ACHN (cell line): ENCODE measurements around the gene POLR2M.

Experiments used
- DNase-seq: peaks from one replicate; pipeline ENCODE4 v3.0.0-alpha.2; 2015
- in situ Hi-C: cut with HindIII; loops from 2 replicates; pipeline ENCODE4 v1.10.0; 2017; ENCODE audit warnings: low sequenced_read_pairs, low pct_ligation_motif_present, low pct_unique_long_range_greater_than_20kb

Gene POLR2M

GRCh38 chr15:57732526-57733331 is 26.2 kb downstream of the POLR2M start:
- DNase-seq, result peak; percentile 55
- in situ Hi-C loops, result no loop called here

GRCh38 chr15:57734860-57735259 is 28.3 kb downstream of the POLR2M start:
- in situ Hi-C loops, result no loop called here
- no peak for DNase-seq

DNA sequence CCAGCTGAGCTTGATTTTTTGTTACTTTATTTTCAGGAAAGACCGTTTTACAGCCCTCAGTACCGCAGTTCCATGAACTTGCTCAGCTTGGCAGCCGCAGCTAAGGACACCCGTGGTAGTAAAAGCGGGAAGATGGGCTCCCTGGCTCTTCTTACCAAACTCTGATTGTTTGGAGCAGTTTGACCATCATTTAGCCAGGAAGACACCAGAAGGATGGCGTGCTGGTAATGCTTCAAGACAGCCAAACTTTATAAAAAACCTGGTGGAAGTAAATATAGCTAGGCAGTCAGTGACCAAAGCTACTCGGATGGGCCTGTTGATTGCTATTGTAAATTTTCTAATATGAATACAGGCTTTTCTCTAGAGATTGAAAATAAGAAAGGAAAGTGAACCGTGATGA is 28.9 kb downstream of the POLR2M start:
- in situ Hi-C loops, result no loop called here
- no peak for DNase-seq

- DNase-seq, result no peak
- in situ Hi-C loops, result no loop called here
Observed at GRCh38 chr15:57735891-57736290, 29.4 kb downstream of the POLR2M start.

DNA sequence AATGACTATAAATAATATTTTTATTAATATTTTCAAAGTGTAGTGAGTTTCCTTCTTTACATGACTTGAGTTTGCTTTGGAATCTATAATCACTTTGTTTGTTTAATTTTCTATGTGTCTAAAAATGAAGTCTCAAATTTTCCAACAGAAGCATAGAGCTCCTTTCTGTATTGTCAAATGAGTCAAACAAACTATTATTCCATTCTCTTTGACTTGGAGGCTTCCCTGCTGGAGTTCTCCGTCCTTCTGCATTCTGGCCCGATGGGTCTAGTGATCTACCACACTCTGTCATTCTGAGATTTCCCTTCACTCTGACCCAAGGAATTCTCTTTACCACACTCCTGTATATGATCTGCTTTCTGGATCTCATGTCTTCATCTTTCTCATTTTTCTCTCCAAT is 30.1 kb downstream of the POLR2M start:
- DNase-seq, result no peak
- in situ Hi-C loops, result no loop called here

DNA sequence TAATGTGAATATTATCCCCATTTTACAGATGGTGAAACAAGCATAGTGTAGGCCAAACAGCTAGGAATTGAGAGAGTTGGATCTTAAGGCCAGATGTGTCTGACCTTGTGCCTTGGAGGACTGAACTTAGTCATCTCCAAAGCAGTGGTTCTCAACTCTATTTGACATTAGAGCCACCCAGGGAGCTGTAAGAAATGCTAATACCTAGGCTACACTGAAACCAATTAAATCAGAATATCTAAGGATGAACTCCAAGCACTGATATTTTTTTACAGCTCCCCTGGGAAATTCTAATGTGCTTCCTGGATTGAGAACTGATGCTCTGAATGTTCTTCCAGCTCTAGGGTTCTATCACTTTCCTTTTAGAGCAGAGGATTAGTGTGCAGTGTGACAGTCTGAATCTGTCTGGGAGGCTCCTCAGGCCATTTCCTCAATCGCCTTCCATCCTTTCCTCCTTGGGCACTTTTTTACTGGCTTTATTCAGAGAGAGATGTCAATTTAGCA is 32.3 kb downstream of the POLR2M start:
- DNase-seq, result no peak
- in situ Hi-C loops, result no loop called here

- DNase-seq, result no peak
- in situ Hi-C loops, result no loop called here
Observed at GRCh38 chr15:57740048-57740447, 33.5 kb downstream of the POLR2M start.

GRCh38 chr15:57741089-57741488 is 34.6 kb downstream of the POLR2M start:
- DNase-seq, result no peak
- in situ Hi-C loops, result no loop called here

DNA sequence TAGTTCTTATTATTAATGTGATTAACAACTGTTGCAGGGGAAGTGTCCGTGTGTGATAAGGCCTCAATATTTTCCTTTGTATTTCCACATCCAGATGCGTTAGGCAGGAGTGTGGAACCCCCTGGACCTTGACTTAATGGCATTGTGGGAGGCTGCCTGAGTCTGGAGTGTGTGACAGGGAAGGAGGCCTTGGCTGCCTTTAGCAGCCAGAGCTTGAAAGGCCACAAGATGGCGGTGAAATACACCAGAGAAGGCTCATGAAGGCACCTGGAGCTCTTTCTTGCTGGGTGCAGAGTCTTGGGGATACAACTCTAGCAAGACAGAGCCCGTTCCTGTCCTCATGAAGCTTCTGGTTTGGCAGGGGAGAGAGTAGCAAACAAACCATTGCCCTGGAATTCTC is 36.9 kb downstream of the POLR2M start:
- in situ Hi-C loops, result no loop called here
- peak; percentile 5 for DNase-seq

DNA sequence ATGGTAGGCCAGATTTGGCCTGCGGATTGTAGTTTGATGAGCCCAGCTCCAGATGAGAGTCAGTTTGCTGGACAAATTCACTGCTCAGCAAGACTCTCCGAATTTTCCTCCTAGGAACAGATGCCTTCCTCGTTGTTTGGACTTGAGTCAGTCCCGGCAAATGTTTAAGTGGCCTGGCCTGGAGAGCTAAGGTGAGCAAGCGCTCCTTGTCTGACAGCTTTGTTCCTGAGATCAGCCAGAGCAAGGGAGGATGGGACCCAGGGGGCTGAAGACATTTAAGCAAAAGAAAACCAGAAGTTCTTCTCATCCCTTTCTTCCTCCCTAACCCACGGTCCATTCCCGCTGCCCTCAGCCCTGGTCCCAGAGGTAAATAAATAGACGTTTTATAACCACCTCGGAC is 40.3 kb downstream of the POLR2M start:
- in situ Hi-C loops, result no loop called here
- no peak for DNase-seq

GRCh38 chr15:57747206-57747896 is 40.8 kb downstream of the POLR2M start:
- in situ Hi-C loops, result no loop called here
- DNase-seq, result no peak

GRCh38 chr15:57751177-57751800 is 44.8 kb downstream of the POLR2M start:
- peak; percentile 16 for DNase-seq
- in situ Hi-C loops, result no loop called here

DNA sequence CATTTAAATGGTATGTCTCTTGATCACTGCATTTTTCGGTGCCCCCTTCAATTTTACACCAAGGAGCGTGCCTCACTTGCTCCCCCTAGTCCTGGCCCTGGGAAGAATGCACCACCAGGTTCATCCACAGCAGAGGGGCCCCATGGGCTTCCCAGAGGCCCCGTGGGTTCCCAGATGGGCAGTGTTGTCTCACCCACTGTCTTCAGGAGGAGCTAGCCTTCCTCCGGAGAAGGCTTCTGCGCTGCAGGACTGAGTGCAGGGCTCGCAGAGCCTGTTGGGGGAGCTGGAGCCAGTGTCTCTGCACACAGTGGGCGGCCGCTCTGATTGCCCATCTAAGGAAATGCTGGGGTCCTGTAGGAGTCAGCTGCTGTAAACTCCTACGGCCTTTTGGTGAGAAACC is 45.9 kb downstream of the POLR2M start:
- in situ Hi-C loops, result no loop called here

GRCh38 chr15:57752840-57753239 is 46.3 kb downstream of the POLR2M start:
- in situ Hi-C loops, result no loop called here
- no peak for DNase-seq

More for the DNA sequence above, 45.9 kb downstream of the POLR2M start:
- no peak for DNase-seq

DNA sequence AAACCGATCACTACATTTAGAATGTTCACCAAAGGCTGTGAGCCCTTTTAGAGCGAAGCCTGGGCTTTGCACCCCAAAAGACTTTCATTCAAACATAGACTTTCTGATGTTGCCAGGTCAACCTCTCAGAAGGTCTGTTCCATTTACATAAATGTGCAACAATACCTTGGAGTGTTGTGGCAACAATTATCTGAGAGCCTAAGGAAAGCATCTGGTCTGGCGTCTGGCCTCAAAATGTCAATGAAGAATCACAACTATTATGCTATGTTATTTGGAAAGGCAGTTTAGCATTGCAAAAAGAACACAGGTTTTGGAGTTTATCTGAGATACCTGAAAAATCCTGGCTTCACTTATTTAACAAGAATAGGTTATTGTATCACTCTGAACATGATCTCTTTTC is 50.0 kb downstream of the POLR2M start:
- DNase-seq, result no peak
- in situ Hi-C loops, result no loop called here

- in situ Hi-C loops, result no loop called here
- no peak for DNase-seq
Observed at GRCh38 chr15:57758560-57758959, 52.0 kb downstream of the POLR2M start.

GRCh38 chr15:57761562-57761961 is 55.0 kb downstream of the POLR2M start:
- in situ Hi-C loops, result no loop called here
- no peak for DNase-seq

- no peak for DNase-seq
- in situ Hi-C loops, result no loop called here
Observed at GRCh38 chr15:57762302-57762701, 55.8 kb downstream of the POLR2M start.

GRCh38 chr15:57763176-57763964 is 56.9 kb downstream of the POLR2M start:
- DNase-seq, result no peak
- in situ Hi-C loops, result no loop called here
